ENCODE measurements around the gene SEMA5A. TPM values are rescaled to one million over a fixed set of nuclear protein-coding genes. Genes with fewer than 3 reads are reported as not detected.

SEMA5A gene
- total and polyA plus RNA-seq, 2 donors (not counting 1 experiment from before 2014, with no cell fraction given) = not detected

DNA sequence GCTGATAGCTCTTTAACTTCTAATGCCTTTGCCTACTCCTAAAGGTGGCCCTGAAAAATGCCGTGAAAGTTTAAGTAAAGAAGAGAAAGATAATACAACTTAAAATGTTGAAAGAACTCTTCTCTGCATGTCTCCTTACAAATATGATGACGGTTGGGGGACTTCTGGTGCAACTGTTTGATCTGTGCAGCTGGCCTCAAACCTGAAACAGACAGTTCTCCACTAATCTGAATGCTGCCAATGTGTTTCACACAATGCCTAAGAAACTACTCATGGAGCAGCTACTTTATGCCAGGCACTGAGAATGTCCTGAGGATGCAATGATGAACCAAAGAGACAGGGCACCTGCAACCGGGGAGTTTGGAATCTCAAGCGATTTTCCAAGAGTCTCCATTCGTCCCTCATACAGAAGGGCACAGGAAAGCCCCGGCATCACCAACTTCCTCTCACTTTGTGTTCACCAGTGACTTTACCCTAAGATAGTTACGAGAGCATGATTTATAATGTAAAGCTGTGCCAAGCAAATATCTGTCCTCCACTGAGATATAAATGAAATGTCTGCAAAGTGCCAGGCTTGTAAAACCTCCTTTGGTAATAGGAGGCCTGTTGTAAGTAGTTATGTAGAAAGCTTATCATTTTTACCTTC, 455.4 kb downstream of the SEMA5A start:
- POLR2A ChIA-PET = no interaction called here

DNA sequence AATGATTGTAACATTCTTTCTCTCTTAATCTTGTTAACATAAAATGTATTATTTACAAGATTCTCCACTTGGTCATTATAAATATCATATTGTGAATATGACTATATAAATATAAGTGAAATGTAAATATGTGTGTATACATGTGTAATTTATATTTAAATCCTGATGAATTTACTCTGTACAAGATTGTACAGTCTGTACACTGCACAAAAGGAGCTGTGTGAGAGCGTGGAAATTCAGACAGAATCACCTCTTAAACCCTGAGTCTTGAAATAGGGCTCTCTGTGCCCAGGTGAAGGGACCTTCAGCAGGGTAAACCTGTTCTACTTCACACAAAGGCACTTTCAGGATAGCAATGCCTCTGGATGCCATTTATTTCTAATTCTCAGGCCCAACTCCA, 456.0 kb downstream of the SEMA5A start:
- H3K4me2 ChIP-seq (replicated peaks; ENCODE audit: low read depth, low read length, poor library complexity, severe bottlenecking) = no peak overlapping the region
- ChIA-PET POLR2A (no interaction called here), CTCF (no interaction called here)
- Mint-ChIP-seq H3K27me3 (no peaks in the 10 kb centered on the region), H3K27ac (no peak overlapping the region), H3K4me3 (no peak overlapping the region), H3K4me1 (no peaks in the 10 kb centered on the region), H3K9me3 (ENCODE audit: insufficient read depth) (peaks cover 2% of the 10 kb centered on the region)
- H3K79me2 ChIP-seq (ENCODE audit: control insufficient read depth, insufficient read depth, low read length) = no peaks in the 10 kb centered on the region
- ATAC-seq (ENCODE audit: low read depth) = no peak
- DNase-seq = no peak
- WGBS (ENCODE audit: insufficient coverage) = 67% methylated on average over 1 of the region's 1 CpG
- H3K4me1 ChIP-seq (ENCODE audit: control insufficient read depth in 2 of 2, insufficient read depth in 2 of 2, low read length in 2 of 2) = no peaks in the 10 kb centered on the region
- no peak overlapping the region for H3K9ac ChIP-seq (ENCODE audit: low read length)
- H3K36me3 ChIP-seq (replicated peaks in 1 of 2; ENCODE audit: control extremely low read depth in 1 of 2, control insufficient read depth in 1 of 2, extremely low read depth in 1 of 2, insufficient read depth in 2 of 2, low read length in 1 of 2) = no peaks in the 10 kb centered on the region
- no peak for TF ChIP-seq EZH2 (IDR thresholded peaks at IDR 0.05; ENCODE audit: borderline replicate concordance, insufficient read depth, low read depth, low read length, poor library complexity, severe bottlenecking)
- TF ChIP-seq, protein P1, sequence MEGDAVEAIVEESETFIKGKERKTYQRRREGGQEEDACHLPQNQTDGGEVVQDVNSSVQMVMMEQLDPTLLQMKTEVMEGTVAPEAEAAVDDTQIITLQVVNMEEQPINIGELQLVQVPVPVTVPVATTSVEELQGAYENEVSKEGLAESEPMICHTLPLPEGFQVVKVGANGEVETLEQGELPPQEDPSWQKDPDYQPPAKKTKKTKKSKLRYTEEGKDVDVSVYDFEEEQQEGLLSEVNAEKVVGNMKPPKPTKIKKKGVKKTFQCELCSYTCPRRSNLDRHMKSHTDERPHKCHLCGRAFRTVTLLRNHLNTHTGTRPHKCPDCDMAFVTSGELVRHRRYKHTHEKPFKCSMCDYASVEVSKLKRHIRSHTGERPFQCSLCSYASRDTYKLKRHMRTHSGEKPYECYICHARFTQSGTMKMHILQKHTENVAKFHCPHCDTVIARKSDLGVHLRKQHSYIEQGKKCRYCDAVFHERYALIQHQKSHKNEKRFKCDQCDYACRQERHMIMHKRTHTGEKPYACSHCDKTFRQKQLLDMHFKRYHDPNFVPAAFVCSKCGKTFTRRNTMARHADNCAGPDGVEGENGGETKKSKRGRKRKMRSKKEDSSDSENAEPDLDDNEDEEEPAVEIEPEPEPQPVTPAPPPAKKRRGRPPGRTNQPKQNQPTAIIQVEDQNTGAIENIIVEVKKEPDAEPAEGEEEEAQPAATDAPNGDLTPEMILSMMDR (IDR thresholded peaks at IDR 0.05) = no peak
- H4K20me1 ChIP-seq (ENCODE audit: control insufficient read depth, insufficient read depth, low read length, poor library complexity, severe bottlenecking) = no peaks in the 10 kb centered on the region
- H3K9me3 ChIP-seq (ENCODE audit: control extremely low read depth in 1 of 3, control insufficient read depth in 2 of 3, insufficient read depth in 1 of 3, low read length in 2 of 3) = peaks cover 0 to 4% (median 0%) of the 10 kb centered on the region in 3 donors
- intact Hi-C loops (cut with micrococcal nuclease) = no loop called here
- H3K27ac ChIP-seq (ENCODE audit: low read length in 2 of 2) = no peak overlapping the region
- no peaks in the 10 kb centered on the region for H3K27me3 ChIP-seq (replicated peaks in 1 of 4; ENCODE audit: control extremely low read depth in 1 of 4, control insufficient read depth in 3 of 4, insufficient read depth in 4 of 4, low read length in 3 of 4)
- no peak overlapping the region for H2AFZ ChIP-seq (ENCODE audit: insufficient read depth, low read depth, low read length, poor library complexity, severe bottlenecking)
- H3K4me3 ChIP-seq (ENCODE audit: control extremely low read depth in 1 of 5, extremely low read depth in 1 of 5, insufficient read depth in 1 of 5, low read depth in 2 of 5, low read length in 4 of 5) = no peak overlapping the region

More for the DNA sequence above, 455.4 kb downstream of the SEMA5A start:
- Mint-ChIP-seq H3K4me3 (no peak overlapping the region), H3K27me3 (no peaks in the 10 kb centered on the region), H3K4me1 (no peaks in the 10 kb centered on the region), H3K9me3 (ENCODE audit: insufficient read depth) (peaks cover 2% of the 10 kb centered on the region), H3K27ac (no peak overlapping the region)
- Histone ChIP-seq H3K9ac (ENCODE audit: low read length) (no peak overlapping the region), H3K4me2 (replicated peaks; ENCODE audit: low read depth, low read length, poor library complexity, severe bottlenecking) (no peak overlapping the region), H3K79me2 (ENCODE audit: control insufficient read depth, insufficient read depth, low read length) (no peaks in the 10 kb centered on the region), H4K20me1 (ENCODE audit: control insufficient read depth, insufficient read depth, low read length, poor library complexity, severe bottlenecking) (no peaks in the 10 kb centered on the region), H2AFZ (ENCODE audit: insufficient read depth, low read depth, low read length, poor library complexity, severe bottlenecking) (no peak overlapping the region), H3K4me3 (ENCODE audit: control extremely low read depth in 1 of 5, extremely low read depth in 1 of 5, insufficient read depth in 1 of 5, low read depth in 2 of 5, low read length in 4 of 5) (no peak overlapping the region), H3K36me3 (replicated peaks in 1 of 2; ENCODE audit: control extremely low read depth in 1 of 2, control insufficient read depth in 1 of 2, extremely low read depth in 1 of 2, insufficient read depth in 2 of 2, low read length in 1 of 2) (no peaks in the 10 kb centered on the region), H3K27ac (ENCODE audit: low read length in 2 of 2) (no peak overlapping the region), H3K27me3 (replicated peaks in 1 of 4; ENCODE audit: control extremely low read depth in 1 of 4, control insufficient read depth in 3 of 4, insufficient read depth in 4 of 4, low read length in 3 of 4) (no peaks in the 10 kb centered on the region), H3K4me1 (ENCODE audit: control insufficient read depth in 2 of 2, insufficient read depth in 2 of 2, low read length in 2 of 2) (no peaks in the 10 kb centered on the region), H3K9me3 (ENCODE audit: control extremely low read depth in 1 of 3, control insufficient read depth in 2 of 3, insufficient read depth in 1 of 3, low read length in 2 of 3) (peaks cover 0 to under 1% (median 0%) of the 10 kb centered on the region in 3 donors)
- CTCF ChIA-PET = no interaction called here
- DNase-seq = no peak
- intact Hi-C loops (cut with micrococcal nuclease) = no loop called here
- ATAC-seq (ENCODE audit: low read depth) = no peak
- WGBS (ENCODE audit: insufficient coverage) = 89% methylated on average over 3 of the region's 7 CpGs
- TF ChIP-seq, protein P1 (IDR thresholded peaks at IDR 0.05) = no peak
- TF ChIP-seq EZH2 (IDR thresholded peaks at IDR 0.05; ENCODE audit: borderline replicate concordance, insufficient read depth, low read depth, low read length, poor library complexity, severe bottlenecking) = no peak

Data from B cell (primary cell).